HG03469 (cell line): ENCODE measurements around the gene WWP2.
"Not testable (repeated sequence)": the region's sequence is repeated elsewhere in the genome, so short reads cannot be mapped to it uniquely, and the experiment has no call there.

Source experiments
- ATAC-seq: cut with Tn5 transposase; IDR thresholded peaks from one replicate; pipeline ENCODE4 v1.9.1; 2021; ENCODE audit warnings: mild to moderate bottlenecking, moderate library complexity, moderate number of reproducible peaks; ENCODE audit not compliant: unreplicated experiment

Gene WWP2

DNA sequence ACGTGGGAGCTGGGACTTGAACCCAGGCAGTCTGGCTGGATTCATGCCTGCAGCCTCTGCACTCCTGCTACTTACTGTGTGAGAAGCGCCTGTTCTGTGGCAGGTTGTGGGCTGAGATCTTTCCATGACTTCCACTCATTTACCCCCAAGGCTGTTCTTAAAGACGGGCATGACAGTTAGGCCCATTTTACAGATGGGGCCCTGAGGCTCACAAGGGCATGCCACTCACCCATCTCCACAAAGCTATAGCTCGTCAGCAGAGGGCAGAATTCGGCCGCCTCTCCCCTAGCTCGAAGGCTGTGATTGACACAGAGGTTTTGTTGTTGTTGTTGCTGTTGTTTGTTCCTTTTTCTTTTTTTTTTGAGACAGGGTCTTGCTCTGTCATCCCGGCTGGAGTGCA lies 210.8 kb downstream of the WWP2 start:
- ATAC-seq = not testable (repeated sequence)

DNA sequence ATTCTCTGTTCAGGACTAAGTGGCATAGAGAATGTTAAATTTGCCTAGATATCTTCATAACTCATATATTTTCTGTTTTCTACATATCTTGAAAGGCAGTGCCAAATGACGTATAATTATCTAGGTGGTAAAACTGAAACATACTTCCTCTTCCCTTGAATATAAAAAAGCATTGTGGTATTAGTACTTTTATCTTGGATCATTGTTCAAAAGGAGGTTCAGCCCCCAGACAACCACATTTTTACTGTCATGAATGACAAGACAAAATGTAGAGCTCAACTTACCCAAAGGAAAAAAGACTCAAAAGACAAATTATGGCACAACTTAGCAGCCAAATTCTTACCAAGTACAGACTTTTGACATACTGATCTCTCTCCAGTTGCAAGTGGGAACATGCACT lies 223.1 kb downstream of the WWP2 start:
- ATAC-seq = not testable (repeated sequence)
